Immature natural killer cell (primary cell): Measurements from ENCODE around the gene ALPK1. TPM values are rescaled to one million over a fixed set of nuclear protein-coding genes. Genes with fewer than 3 reads are reported as not detected.
A peak's percentile ranks its signal among the peaks of the same experiment; 100 is the strongest.
"Not testable (repeated sequence)": the region's sequence is repeated elsewhere in the genome, so short reads cannot be mapped to it uniquely, and the experiment has no call there.

Experiments used
- DNase-seq, 3 donors: peaks; one replicate each; pipeline ENCODE4 v3.0.0; 2022; ENCODE audit warnings: mixed read lengths in 1 of 3
- H3K27ac Mint-ChIP-seq, 6 donors: one replicate each; pipeline ENCODE4 v1.8.0; 2020; ENCODE audit warnings: mixed read lengths in 6 of 6, mild to moderate bottlenecking in 5 of 6, inconsistent platforms in 4 of 6, moderate library complexity in 3 of 6
- H3K27me3 Mint-ChIP-seq, 3 donors: one replicate each; pipeline ENCODE4 v1.8.0; 2020 to 2021; ENCODE audit warnings: low read depth in 3 of 3, mild to moderate bottlenecking in 3 of 3, mixed read lengths in 3 of 3, moderate library complexity in 3 of 3, inconsistent platforms in 1 of 3
- H3K36me3 Mint-ChIP-seq, 3 donors: one replicate each; pipeline ENCODE4 v1.8.0; 2020; ENCODE audit warnings: mixed read lengths in 3 of 3, inconsistent platforms in 2 of 3, mild to moderate bottlenecking in 2 of 3
- H3K4me1 Mint-ChIP-seq, 2 donors: one replicate each; pipeline ENCODE4 v1.8.0; 2020; ENCODE audit warnings: inconsistent platforms in 2 of 2, mild to moderate bottlenecking in 2 of 2, mixed read lengths in 2 of 2, moderate library complexity in 1 of 2
- H3K4me3 Mint-ChIP-seq, 5 donors: one replicate each; pipeline ENCODE4 v1.8.0; 2020; ENCODE audit warnings: mild to moderate bottlenecking in 5 of 5, mixed read lengths in 5 of 5, inconsistent platforms in 3 of 5, moderate library complexity in 3 of 5
- H3K9me3 Mint-ChIP-seq, 6 donors: one replicate each; pipeline ENCODE4 v1.8.0; 2020; ENCODE audit warnings: mild to moderate bottlenecking in 6 of 6, mixed read lengths in 6 of 6, inconsistent platforms in 4 of 6, moderate library complexity in 3 of 6
- polyA plus RNA-seq, 3 donors: library from polyadenylated mRNA; unstranded; fragments of 300-500 nt; fragmentation: Illumina TruSeq; gene quantifications; one replicate each; pipeline ENCODE4 v1.2.3, GENCODE V29; 2021

The ALPK1 gene
- polyA plus RNA-seq, 3 donors from 2014 or later = 0.32 to 1.3 TPM; not detected in 1

DNA sequence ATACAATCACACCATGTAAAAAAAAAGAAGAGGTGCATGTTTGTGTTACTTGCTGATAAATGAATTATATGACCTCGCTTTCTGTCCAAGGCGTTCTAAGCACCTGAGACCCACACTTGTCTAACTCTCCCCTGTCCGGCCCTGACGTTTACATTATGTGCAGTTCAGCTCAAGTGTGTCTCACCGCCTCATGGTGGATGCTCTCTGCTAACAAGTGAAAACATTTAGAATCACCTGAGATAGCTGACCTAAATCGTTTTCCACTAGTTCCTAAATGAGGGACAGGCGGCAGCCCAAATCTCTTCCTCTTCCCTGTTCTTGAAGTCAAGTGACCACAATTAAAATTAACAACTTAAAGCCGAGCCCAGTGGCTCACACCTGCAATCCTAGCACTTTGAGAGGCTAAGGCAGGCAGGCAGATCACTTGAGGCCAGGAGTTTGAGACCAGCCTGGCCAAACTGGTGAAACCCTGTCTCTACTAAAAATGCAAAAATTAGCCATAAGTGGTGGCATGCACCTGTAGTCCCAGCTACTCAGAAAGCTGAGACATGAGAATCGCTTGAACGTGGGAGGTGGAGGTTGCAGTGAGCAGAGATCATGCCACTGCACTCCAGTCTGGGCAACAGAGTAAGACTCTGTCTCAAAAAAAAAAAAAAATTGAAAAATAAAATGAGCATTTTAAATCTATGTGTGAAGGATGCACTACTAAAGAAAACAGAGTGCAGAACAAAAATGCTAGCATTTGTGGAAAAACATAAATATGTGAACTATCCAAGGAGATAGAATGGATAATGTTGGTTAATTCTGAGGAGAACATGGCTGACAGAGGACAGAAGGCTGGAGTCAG, 7.5 kb upstream of the ALPK1 start:
- Mint-ChIP-seq H3K36me3 (no peaks in the 10 kb centered on the region), H3K27me3 (peaks cover 0 to 8% (median 6%) of the 10 kb centered on the region in 3 donors), H3K9me3 (no peaks in the 10 kb centered on the region), H3K27ac (peak overlapping the region in 4 of 6 donors; percentile 25 to 83 (median 72)), H3K4me1 (peaks cover 41 to 46% of the 10 kb centered on the region in 2 donors), H3K4me3 (peak overlapping the region in 1 of 5 donors; percentile 50)
- DNase-seq = no peak

DNA sequence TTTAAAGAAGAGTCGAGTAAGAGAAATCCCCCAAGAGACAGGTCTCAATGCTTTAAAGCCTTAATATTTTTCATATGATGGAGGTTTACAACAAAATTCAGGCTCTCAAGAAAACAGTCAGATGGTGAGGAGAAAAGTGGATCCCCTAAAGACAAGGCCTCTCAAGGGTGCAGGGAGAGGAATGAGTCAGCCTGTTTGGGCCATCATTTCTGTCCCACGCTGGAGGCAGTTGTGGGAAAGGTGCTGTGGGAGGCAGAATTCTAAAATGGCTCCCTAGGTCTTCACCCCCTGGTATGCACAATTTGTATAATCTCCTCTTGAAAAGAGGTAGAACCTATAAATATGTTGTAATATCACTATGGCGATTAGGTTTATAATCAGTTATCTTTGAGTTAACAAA, 6.8 kb upstream of the ALPK1 start:
- Mint-ChIP-seq H3K27me3 (peaks cover 0 to 5% (median 4%) of the 10 kb centered on the region in 3 donors), H3K4me1 (peaks cover 36 to 41% of the 10 kb centered on the region in 2 donors), H3K4me3 (no peak overlapping the region), H3K27ac (peak overlapping the region in 1 of 6 donors; percentile 28), H3K9me3 (no peaks in the 10 kb centered on the region), H3K36me3 (no peaks in the 10 kb centered on the region)
- DNase-seq = no peak

DNA sequence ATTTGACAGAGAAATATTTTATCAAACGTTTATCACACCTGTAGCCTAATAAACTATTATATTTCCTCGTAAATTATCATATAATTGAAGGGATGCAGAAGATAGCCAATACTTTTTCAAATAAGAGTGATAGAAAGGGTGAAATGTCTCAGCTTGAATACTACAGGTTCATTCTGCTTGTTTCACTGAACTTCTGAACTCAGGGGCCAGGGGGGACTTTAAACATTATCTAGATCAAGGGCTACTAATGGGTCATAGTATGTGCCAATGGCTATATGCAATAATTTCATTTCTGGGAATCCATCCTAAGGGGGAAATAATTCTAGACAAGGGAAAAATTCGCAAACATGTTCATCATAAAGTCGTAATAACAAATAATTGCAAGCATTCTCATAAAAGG, 2.6 kb downstream of the ALPK1 start:
- H3K36me3 Mint-ChIP-seq = no peaks in the 10 kb centered on the region
- H3K9me3 Mint-ChIP-seq = no peaks in the 10 kb centered on the region
- H3K4me3 Mint-ChIP-seq = no peak overlapping the region
- H3K4me1 Mint-ChIP-seq = peaks cover 6 to 8% of the 10 kb centered on the region in 2 donors
- no peak overlapping the region for H3K27ac Mint-ChIP-seq
- DNase-seq = no peak
- H3K27me3 Mint-ChIP-seq = peaks cover 0 to 4% (median 2%) of the 10 kb centered on the region in 3 donors

DNA sequence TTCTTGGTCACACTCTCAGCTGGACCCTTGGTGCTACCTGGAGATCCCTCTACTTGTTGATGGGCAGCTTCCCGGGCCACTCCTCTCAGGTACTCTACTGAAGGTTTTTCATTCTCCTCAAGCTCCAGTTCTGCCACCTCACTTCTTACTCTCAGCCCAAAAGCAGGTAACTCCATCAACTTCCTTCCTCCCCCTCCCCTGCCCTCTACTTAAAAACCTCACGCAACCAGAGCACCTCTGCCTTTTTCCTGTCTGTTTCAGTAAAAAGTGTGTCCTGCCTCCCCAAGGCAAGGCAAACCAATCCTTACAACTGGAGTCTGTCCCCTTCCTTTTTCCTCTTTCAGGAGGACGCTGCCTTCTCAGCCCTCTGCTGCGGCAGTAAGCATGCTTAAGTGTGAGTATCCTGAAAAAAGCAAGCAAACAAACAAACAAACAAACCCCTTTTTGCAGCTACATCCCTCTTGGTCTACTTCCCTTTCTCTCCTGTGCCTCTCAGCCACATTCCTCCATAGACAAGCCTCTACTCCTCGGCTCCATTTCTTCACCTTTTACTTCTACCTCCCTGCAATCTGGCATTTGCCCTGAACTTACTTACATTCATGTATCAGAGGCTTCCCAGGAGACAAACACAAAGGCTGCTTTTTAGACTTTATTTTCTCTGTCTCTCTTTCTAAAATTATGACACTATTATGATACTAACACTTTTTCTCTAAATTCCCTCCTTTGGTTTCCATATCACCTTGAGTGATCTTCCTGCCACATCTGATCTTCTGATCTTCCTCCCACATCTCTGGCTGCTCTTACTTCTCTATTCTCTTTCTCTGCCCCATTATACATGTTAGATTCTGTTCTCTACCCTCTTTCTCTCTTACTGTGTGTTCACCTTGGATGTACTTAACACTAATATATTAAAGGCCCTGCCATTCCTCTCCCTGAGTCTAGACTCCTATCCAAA, 5.4 kb downstream of the ALPK1 start:
- Mint-ChIP-seq H3K4me1 (peaks cover 0 to under 1% of the 10 kb centered on the region in 2 donors), H3K4me3 (no peak overlapping the region), H3K9me3 (no peaks in the 10 kb centered on the region), H3K27me3 (peaks cover 0 to 6% (median 4%) of the 10 kb centered on the region in 3 donors), H3K27ac (no peak overlapping the region), H3K36me3 (no peaks in the 10 kb centered on the region)
- DNase-seq = no peak

DNA sequence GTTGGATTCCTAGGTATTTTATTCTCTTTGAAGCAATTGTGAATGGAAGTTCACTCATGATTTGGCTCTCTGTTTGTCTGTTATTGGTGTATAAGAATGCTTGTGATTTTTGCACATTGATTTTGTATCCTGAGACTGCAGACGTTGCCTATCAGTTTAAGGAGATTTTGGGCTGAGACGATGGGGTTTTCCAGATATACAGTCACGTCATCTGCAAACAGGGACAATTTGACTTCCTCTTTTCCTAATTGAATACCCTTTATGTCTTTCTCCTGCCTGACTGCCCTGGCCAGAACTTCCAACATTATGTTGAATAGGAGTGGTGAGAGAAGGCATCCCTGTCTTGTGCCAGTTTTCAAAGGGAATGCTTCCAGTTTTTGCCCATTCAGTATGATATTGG, 8.3 kb downstream of the ALPK1 start:
- H3K36me3 Mint-ChIP-seq, H3K9me3 Mint-ChIP-seq, H3K4me3 Mint-ChIP-seq, DNase-seq, H3K4me1 Mint-ChIP-seq, H3K27ac Mint-ChIP-seq, H3K27me3 Mint-ChIP-seq: not testable (repeated sequence)

DNA sequence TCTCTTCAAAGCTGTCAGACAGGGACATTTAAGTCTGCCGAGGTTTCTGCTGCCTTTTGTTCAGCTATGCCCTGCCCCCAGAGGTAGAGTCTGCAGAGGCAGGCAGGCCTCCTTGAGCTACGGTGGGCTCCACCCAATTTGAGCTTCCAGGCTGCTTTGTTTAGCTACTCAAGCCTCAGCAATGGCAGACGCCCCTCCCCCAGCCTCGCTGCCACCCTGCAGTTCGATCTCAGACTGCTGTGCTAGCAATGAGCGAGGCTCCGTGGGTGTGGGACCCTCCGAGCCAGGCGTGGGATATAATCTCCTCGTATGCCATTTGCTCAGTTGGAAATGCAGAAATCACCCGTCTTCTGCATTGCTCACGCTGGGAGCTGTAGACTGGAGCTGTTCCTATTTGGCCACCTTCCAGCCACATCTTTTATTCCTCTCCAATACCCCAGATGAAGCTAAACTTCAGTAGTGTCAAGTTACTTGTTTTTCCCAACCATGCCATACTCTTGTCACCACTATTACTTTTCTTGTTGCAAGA, 12.2 kb downstream of the ALPK1 start:
- H3K4me3 Mint-ChIP-seq, H3K27ac Mint-ChIP-seq, H3K27me3 Mint-ChIP-seq, DNase-seq, H3K9me3 Mint-ChIP-seq, H3K4me1 Mint-ChIP-seq, H3K36me3 Mint-ChIP-seq: not testable (repeated sequence)

DNA sequence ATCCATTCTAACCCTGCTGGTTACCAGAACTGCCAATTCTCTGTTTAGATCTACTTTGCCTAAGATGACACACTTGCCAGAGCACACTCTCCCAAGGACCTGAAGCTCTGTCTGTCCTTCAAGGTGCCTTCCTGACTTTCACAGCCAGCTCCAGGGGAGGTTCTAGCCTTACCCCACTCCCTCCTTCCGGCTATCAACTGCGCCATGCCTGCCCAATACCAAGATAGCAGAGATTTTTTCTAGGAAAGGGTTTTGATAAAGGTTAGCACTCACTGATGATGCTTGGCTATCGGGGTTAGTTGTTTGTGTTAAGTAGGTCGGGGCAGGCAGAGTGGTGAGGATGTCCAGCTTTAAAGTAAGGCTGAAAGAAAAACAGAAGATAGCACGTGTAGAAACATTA, 14.3 kb downstream of the ALPK1 start:
- H3K4me3 Mint-ChIP-seq = no peak overlapping the region
- H3K9me3 Mint-ChIP-seq = peaks cover 0 to 2% (median 0%) of the 10 kb centered on the region in 6 donors
- H3K36me3 Mint-ChIP-seq = peaks cover 0 to 3% (median 0%) of the 10 kb centered on the region in 3 donors
- peak overlapping the region in 1 of 6 donors; percentile 3 for H3K27ac Mint-ChIP-seq
- DNase-seq = no peak
- H3K4me1 Mint-ChIP-seq = peaks cover 0 to 3% of the 10 kb centered on the region in 2 donors
- H3K27me3 Mint-ChIP-seq = peaks cover 4 to 8% (median 5%) of the 10 kb centered on the region in 3 donors

DNA sequence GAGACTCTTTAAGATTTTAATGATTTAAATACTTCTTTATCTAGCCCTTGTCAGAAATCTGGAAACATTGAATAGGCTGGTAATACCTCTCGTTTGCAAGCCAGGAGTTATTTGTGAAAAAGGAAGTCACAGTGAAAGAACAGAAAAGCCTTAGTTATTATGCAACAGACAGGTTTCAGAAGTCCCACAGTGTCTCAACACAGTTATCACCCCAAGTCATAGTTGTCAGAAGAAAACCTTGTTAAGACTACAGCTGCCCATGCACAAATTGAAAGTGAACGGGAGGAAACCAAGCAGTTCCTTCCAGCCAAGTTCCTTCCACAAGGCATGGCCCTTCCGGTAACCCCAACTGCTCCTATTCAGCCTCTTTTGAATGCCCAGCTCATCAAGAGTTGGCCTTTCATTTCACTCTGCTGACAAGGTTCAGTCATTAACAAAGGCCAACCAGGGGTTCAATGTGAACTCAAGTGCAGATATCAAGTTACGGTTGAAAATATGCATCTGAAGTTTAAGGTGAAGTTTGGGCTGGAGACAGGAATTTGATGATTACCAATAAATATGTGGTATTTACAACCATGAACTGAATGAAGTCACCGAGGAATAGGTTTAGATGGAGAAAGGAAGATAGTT, 15.6 kb downstream of the ALPK1 start:
- no peak for DNase-seq
- peaks cover 2 to 9% (median 4%) of the 10 kb centered on the region in 3 donors for H3K27me3 Mint-ChIP-seq
- peaks cover 0 to 2% (median 0%) of the 10 kb centered on the region in 6 donors for H3K9me3 Mint-ChIP-seq
- H3K4me1 Mint-ChIP-seq = peaks cover 0 to 3% of the 10 kb centered on the region in 2 donors
- peaks cover 0 to 3% (median 0%) of the 10 kb centered on the region in 3 donors for H3K36me3 Mint-ChIP-seq
- no peak overlapping the region for H3K27ac Mint-ChIP-seq
- H3K4me3 Mint-ChIP-seq = no peak overlapping the region

DNA sequence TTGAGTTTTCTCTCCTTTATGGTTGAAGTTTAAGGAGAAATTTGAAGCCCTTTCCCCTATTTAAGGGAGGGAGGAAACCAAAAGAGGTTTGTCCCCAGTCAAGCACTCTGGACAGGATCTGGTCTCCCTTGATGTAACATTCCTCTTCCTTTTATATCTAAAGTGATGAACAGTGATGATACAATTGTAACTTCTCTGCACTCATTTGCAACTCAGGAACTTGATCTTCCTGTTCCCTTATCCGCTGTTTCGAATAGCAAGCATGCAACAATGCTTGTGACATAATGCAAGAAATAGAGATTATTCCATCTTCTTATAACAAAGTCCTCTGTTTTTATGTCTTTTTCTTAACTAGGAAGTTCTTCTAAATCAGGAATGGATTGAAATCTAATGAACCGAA, 18.3 kb downstream of the ALPK1 start:
- no peaks in the 10 kb centered on the region for H3K9me3 Mint-ChIP-seq
- no peak overlapping the region for H3K27ac Mint-ChIP-seq
- peaks cover 10 to 12% of the 10 kb centered on the region in 2 donors for H3K4me1 Mint-ChIP-seq
- H3K27me3 Mint-ChIP-seq = peaks cover 2 to 9% (median 6%) of the 10 kb centered on the region in 3 donors
- no peak overlapping the region for H3K4me3 Mint-ChIP-seq
- no peak for DNase-seq
- H3K36me3 Mint-ChIP-seq = peaks cover 0 to 3% (median 0%) of the 10 kb centered on the region in 3 donors

DNA sequence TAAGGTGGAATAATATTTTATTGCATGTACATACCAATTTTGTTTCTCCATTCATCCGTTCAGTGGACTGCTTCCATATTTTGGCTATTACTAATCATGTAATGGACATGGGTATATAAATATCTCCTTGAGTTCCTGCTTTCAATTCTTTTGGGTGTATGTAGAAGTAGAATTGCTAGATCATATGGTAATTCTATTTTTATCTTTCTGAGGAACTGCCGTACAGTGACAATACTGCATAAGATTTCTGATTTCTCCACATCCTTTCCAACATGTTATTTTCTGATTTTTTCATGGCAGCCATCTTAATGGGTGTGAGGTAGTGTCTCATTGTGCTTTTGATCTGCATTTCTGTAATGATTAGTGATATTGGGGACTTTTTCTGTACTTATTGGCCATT, 19.2 kb downstream of the ALPK1 start:
- peaks cover 2 to 8% (median 7%) of the 10 kb centered on the region in 3 donors for H3K27me3 Mint-ChIP-seq
- H3K4me1 Mint-ChIP-seq = peaks cover 10 to 14% of the 10 kb centered on the region in 2 donors
- H3K4me3 Mint-ChIP-seq = no peak overlapping the region
- no peak for DNase-seq
- H3K36me3 Mint-ChIP-seq = peaks cover 0 to 3% (median 0%) of the 10 kb centered on the region in 3 donors
- no peak overlapping the region for H3K27ac Mint-ChIP-seq
- H3K9me3 Mint-ChIP-seq = no peaks in the 10 kb centered on the region

DNA sequence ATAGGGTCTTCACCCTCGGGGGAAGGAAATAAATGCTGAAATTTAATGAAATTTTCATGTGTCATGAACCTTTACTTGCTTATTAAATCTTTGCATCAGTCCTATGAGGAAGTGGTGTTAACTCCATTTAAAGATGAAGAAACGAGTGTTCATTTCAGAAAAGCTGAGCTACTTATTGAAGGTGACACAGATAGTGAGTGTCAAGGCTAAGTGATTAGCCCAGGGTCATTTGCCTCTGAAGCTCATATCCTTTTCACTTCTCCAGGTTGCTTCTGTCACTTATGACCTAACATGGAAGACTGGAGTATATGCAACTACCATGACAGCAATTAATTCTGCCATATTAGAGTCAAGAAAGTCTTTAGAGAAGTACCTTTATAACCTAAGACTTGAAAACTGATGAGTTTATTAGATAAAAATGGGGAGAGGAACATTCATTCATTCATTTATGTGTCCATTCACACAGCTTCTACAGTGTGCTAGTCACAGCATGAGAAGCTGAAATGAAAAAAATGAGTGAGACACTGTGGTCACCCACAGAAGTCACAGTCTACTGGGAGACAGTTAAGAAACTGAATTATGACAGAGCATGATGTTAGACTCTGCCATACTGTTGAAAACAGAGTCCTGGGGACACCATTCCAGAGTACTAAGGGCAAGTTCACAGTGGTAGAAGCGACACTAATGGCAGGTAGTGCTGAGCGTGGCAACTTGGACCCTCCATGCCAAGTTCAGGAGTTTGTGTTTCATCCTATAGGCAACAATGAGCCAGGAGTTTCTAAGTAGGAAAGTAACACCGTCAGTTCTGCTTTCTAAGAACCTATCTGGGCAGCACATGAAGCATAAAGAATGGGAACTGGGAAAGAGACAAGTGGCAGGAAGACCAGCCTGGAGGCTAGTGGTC, 21.3 kb downstream of the ALPK1 start:
- H3K27me3 Mint-ChIP-seq = peaks cover 2 to 10% (median 6%) of the 10 kb centered on the region in 3 donors
- H3K4me1 Mint-ChIP-seq = peaks cover 17 to 33% of the 10 kb centered on the region in 2 donors
- H3K9me3 Mint-ChIP-seq = no peaks in the 10 kb centered on the region
- peak; percentile 22 to 26 (median 24) for DNase-seq
- H3K36me3 Mint-ChIP-seq = peaks cover 0 to 3% (median 0%) of the 10 kb centered on the region in 3 donors
- peak overlapping the region in 1 of 6 donors; percentile 1 for H3K27ac Mint-ChIP-seq
- H3K4me3 Mint-ChIP-seq = peak overlapping the region in 1 of 5 donors; percentile 14
